ENCODE results near the gene URAD.

URAD gene

DNA sequence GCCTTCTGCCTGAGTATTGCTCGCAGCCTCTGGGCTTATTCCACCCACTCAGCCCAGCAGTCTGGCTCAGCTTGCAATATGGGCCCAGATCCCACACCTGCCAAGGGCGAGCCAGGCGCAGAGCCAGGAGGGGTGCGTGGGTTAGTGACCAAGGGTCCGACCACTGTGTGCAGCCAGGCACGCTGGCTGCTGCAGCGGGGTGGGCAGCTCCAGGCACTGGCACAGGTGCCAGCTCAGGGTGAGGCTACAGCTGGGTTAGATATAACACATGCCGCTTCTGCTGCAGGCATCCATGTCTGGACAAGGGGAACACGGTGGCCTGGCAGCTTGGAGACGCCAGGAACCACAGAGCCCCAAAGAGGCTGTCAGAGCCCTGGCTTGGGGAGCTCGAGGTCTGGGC is 12.6 kb upstream of the URAD start:
- no peak overlapping the region for H3K27ac ChIP-seq
- no peak for DNase-seq (ENCODE audit: low read depth, low spot score)

DNA sequence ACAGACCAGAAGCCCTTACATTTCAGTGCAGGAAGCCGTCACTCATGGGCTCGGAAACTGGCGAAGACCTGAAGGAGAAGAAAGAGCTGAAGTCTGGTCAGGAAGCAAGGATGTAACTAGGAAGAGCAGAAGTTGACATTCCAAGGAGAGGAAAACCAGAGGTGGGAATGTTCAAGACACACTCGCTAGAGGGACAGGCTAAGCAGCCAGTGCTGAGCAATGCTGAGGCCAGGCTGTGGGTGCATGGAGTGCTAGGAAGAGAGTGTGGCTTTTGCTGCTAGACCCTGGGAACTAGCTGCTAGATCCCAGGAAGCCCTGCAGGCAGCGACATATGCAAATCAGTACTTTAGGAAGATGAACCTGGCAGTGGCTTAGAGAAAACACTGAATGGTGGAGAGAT is 12.1 kb upstream of the URAD start:
- H3K27ac ChIP-seq, result no peak overlapping the region
- DNase-seq (ENCODE audit: low read depth, low spot score), result no peak

DNA sequence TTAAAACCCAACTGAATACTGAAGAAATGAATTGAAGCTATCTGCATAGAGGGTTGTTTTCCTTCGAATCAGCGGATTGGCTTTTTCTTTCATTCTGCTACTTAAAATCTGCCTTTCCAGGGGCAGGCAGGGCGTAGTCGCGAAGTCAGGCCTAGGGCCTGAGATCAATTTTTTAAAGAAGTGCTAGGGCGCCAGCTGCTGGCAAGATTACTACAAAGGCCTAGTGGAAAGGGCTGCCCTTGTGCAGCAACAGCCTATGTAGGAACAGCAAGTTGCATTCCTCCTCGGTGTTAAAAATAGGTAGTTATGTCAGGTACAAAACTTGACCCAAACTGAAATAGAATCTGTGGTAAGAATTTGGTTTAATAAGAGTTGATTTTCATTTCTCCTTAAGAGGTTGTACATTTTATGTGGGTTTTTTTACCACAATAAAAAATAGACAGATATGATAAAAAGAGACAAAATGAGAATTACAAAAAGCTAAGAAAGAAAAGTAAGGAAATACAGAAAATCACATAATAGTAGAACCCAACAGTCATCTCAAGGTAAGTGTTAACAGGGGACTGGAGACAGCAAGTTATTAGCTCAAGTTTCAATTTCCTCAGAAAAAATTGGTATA is 9.5 kb upstream of the URAD start:
- no peak for DNase-seq (ENCODE audit: low read depth, low spot score)
- no peak overlapping the region for H3K27ac ChIP-seq

DNA sequence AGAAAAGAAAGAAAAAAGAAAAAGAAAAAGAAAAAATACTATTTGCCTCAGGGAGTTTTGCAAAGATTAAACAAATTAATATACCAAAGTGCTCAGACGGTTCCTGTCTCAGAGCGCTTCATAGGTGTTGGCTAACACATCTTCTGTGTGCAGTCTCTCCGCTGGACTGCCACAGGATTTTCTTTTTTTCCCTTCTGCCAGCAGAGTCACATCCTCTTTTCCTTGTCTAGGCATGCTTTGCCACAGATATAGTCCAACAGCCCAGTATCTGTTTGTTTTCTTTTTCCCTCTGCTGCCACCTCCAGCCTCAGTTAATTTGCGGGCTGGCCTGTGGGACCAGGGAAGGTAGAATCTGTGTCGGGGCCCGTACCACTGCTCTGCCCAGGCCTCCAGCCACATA is 3.4 kb upstream of the URAD start:
- DNase-seq (ENCODE audit: low read depth, low spot score), result no peak
- peak overlapping the region; percentile 20 for H3K27ac ChIP-seq

DNA sequence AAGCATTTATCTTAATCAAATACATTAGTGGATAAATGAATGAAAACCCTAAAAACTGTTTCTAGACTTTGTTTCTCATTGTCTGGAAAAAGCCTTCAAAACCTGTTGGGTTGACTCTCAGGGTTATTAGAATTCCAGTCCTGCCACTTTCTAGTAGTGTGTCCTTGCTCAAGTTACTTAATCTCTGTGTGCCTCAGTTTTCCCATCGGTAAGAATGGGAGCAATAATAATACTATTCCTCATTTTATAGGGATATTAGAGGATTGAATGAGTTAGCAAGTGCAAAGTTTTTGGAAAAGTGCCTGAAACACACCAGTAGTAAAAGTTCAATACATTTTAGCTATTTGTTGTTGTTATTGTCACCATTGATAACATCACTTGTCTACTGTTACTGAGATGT is 2.9 kb downstream of the URAD start:
- no peak overlapping the region for H3K27ac ChIP-seq
- DNase-seq (ENCODE audit: low read depth, low spot score), result no peak

DNA sequence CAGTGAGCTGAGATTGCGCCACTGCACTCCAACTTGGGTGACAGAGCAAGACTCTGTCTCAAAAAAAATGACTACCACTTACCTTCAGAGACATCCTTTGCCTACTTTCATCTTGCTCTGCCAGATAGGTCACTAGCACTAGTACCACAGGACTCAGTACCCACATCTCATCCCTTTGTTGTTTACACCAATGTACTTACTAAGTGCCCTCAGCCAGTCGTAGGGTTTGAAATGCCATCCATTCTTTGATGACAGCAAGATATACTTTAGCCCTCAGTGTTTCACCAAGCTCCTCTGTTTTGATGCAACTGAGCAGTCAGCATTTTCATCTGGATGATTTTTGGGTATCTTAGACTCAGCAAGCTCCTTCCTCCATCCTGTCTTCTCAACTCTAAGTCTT is 6.1 kb downstream of the URAD start:
- H3K27ac ChIP-seq, result no peak overlapping the region
- DNase-seq (ENCODE audit: low read depth, low spot score), result no peak

DNA sequence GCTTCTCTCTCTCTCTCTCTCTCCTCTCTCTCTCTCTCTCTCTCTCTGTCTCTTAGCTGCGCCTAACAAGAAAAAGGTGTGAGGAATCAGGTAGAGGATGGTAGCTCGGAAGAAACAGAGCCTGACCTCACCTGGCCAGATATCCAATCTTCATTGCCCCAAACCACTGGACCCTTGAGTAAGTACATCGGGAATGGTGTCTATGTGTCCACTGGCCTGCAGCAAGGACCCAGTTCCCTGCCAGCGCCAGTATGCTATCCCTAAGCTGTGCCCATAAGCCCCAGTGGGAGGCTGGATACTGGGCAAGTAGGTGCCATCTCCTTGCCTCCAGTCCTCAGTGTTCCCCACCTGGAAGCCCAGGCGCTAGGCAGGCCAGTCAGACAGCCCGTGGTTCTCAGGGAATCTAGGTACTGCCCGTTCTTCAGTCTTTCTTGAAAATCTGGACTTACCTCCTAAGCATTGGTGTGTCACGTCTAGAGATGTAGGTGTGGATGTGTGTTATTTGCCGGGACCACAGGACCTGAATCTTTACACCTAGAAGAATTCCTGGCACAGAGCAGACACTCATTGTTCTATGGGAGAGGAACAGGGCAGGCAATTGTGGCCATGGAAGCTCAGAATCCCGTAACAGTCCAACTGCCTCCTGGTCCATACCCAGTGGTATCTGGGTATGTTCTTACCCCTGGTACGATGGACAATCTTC is 7.3 kb downstream of the URAD start:
- no peak for DNase-seq (ENCODE audit: low read depth, low spot score)
- H3K27ac ChIP-seq, result no peak overlapping the region

DNA sequence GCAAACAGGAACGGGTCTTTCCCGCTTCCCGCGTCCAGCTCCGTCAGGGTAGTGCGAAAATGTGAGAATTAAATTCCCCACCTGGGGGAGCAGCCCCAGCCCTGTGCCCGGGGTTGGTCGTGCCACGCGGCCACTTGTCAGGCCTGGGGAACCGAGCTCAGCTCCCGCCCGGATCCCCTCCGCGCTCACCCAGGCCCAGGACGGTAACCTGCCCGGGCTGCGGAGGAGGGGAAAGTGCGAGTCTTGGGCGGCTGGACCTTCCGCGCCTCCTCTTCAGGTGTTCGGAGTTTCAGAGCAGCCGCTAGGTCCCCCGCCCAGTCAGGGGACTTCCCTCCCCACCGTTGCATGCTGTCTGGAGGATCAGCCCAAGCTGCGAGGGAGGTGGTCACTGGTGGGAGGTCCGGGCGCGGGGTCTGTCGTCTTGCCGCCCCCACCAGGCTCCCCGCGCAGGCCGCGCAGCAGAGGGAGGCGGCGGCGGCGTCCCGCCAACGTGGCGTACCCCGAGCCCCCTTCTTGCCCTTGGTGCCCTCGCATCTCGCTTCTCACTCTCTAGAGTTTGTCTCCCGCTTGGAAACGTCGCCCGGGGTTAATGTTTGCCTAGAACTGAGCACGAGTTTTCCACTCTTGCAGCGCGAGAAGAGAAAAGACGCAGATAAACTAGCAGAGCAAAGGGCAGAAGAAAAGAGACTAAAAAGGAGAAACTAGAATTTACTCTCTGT is 8.1 kb downstream of the URAD start:
- no peak overlapping the region for H3K27ac ChIP-seq
- DNase-seq (ENCODE audit: low read depth, low spot score), result no peak

DNA sequence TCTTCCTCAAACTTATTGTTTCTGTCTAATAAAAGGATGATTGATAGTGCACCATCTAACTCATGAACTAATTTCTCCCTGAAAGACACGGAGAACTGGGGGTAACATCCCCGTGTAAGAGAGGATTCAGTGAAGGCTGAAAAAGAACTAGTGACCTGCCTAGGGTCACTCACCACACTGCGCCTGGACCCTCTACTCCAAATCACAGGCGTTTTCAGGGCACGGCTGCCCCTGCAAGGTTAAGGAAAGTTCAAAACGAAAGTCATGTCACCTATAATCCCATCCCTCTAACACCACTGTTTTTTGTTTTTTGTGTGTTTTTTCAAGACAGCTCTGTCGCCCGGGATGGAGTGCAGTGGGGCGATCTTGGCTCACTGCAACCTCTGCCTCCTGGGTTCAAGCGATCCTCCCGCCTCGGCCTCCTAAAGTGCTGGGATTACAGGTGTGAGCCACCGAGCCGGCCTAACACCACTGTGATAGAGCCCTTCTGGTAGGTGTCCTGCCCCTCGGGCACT is 8.7 kb downstream of the URAD start:
- no peak for DNase-seq (ENCODE audit: low read depth, low spot score)

DNA sequence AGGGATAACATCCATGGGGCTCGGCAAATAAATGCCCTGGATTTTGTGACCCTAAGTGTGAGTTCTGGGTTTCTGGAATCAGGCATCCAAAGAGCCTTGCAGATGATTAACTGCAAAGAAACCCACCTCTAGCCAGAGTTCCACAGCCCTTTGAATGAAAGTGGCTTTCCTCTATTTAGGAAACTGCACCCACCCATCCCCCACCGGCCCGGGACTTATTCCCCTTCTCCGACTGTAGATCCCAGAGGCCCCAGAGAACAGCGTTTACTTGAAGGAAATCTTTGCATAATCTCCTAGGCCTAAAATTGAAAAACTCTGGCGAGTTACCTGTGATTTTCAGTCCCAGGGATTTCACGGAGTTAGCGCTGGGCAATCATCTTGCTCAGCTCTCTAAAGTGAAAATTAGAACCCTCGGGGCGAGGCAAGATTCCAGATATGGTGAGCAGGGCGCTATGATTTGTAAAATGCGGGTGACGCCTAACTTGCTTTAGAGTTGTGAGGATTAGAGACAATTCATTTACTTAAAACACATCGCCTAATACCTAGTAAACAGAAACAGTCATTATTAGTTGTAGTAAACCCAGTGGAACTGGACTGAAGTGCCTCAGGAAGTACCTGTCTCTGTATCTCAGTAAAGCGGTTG is 9.4 kb downstream of the URAD start:
- no peak overlapping the region for H3K27ac ChIP-seq
- no peak for DNase-seq (ENCODE audit: low read depth, low spot score)

More for the DNA sequence above, 8.7 kb downstream of the URAD start:
- no peak overlapping the region for H3K27ac ChIP-seq

DNA sequence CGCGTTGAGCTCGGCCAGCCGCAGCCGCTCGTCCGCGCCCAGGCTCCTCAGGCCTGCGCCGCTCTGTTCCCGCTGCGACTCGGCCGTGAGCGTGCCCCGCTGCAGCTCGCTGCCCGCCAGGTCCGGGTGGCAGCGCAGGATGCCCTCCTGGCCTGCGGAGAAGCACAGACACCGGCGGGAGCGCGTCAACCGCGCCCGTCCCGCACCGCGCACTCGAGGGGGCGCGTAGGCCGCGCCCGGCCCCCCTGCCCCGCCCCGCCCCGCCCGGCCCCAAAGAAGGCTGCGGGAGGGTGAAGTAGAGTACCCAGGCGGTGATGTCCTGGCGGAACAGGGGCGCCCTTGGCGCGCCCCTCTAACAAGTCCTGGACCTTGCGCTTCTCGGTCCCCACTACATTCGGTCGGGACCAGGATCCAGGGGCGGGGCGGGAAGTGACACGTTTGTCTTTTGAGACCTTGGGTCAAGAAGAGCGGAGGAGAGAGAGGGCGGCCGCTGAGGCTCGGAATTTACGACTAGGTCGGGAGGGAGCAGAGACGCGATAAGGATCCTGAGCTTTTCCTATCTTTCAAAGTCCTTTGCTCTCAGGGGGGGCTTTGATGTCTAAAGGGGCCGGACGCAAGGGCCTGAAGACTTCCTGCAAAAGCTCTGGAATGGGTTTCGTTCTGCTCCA is 10.1 kb downstream of the URAD start:
- DNase-seq (ENCODE audit: low read depth, low spot score), result no peak
- H3K27ac ChIP-seq, result no peak overlapping the region

DNA sequence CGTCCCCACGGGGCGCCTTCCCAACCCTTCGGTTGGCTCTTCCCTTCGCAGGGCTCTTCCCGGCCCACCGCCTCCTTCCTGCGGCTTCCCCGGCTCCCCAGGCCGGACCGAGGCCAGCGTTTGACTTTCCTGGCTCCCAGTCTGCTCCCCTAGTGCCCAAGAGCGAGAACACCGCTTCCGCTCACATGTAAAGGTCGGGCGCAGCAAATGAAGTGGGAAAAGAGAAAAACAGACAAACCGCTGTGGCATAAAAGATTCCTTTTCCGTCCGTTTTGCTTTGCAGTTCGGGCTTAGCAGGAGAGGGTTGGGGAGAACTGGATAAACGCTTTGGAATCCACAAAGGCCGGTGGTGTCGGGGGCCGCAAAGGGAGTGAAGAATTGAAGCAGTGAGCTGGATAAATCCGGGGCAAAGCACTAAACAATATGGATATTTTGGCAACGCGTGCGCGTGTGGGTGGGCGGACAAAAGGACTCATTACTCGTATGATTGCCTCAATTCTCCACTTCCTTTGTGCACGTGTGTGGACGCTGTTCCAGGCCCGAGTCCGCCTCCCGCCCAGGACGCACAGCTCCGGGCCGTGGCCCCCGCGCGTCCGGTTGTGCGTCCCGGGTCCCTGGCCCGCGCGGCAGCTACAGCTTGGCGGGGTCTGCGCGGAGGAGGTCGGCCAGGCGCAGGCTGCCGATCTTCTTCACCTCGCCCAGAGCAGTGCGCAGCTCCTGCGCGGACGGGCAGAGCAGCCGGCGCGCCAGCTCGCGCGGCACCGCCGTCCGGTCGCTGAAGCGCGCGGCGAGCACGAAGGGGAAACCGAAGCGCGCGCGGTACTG is 10.8 kb downstream of the URAD start:
- H3K27ac ChIP-seq, result no peak overlapping the region
- no peak for DNase-seq (ENCODE audit: low read depth, low spot score)

DNA sequence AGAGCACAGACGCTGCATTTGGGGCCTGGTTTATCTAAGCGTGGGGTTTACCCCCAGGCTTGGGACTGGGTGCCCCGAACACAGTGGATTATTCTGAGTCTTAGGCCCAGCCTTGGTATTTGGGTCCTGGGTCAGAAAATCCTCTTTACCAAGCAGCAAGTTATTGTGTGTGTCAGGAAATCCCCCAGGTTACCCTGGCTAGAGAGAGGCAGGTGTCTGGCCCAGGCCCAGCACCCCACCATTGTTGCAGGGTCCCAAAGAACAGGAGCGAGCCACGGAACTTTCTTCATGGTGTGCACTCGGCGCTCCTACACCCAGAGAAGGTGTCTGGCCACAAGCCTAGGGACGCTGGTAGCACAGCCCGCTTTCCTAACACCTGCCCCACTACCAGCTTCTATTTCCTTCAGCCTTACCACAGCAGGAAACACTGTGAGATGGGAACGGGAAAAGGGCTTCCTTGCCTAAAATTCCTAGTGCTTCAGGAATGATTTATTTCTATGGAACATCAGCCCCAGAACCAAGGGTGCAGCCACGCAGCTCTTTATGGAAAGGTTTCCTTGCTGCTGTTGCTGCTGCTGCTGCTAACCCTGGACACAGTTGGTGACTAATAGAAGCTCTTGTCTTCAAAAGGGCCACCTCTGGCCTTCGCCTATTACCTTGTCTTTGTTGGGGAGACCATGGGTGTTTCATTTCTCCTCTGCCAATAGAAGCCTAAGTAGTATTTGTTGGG is 12.0 kb downstream of the URAD start:
- H3K27ac ChIP-seq, result no peak overlapping the region
- no peak for DNase-seq (ENCODE audit: low read depth, low spot score)

DNA sequence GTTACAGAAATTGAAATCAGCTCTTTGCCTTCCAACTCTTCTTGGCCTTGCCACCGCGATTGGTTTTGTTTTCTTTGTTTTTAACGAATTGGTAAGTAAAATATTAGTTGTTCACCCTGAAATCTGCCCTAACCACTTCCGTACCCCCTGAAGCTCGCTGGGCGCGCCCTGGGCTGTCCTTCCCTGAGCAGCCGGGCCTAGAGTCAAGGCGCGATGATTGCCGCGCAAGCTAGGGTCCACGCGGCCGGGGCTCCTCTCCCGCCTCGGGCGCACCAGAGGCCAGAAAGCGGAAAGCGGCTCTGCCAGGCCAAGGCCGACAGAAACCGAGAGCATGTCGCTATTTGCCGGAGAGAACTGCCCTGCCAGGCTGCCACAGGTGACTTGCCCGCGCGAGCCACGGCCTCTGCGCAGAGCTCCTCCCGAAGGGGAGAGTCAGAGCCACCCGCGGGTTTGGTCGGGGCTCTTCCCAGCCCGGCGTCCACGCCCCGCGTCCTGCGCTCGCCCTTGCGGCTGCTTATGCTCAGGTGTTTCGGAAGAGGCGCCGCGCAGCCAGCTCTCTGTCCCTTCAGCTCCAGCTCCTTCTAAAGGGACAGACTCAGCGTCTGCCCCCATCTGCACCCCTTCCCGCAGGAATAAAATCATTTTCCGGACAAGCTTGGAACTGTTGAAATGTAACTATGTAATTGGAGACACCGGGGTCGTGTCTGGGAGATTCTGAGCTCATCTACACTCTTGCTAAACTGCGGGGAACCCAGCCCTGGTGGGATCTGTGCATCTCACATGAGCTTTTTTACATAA is 12.7 kb downstream of the URAD start:
- no peak for DNase-seq (ENCODE audit: low read depth, low spot score)
- no peak overlapping the region for H3K27ac ChIP-seq

DNA sequence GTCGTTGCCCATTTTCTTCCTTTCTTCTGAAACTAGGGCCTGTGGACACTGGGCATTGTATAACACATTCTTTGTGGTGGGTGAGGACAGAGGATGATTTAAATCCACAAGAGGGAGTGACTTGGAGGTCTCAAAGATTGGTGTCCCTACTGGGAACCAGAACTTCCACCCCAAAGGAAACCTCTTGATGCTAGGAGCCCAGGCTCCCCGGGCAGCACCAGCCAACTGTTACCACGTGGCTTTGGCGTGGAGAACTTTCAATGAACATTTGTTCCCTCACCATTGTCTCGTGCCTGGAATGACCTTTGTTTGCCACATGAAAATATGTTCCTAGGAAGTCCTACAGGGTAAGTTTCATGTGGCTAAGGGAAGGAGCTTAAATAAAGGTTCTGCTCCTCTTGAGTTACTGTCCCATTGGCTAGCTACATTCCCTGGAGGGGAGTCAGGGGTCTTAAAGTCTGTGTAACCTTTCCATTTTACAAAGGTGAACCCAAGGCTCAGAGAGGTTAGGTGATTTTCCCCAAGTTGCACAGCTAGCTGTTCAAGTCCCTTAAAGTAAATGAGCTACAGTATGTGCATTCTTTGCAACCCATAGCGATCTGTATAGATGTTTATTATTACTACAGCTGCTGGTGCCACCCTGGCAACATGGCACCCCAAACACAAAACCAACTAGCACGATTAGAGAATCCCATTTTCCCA is 14.4 kb downstream of the URAD start:
- no peak overlapping the region for H3K27ac ChIP-seq
- DNase-seq (ENCODE audit: low read depth, low spot score), result no peak

DNA sequence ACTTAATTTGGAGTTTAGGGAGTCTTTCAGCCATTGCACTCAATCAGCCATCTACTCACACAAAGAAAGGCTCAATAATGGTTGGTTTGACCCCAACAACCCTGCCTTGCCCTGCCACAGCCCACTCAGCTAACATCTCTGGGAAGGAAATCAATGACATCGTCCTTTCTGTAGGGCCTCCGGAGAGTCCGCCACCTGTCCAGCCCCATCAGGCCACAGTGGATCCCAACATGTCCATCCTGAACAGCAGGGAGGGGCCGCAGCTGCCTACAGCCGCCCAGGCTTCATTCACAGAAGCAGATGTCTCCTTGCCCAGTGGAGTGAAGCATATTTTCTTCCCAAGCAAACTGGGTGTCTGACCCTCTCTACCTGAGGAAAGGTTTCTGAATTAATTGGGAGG is 15.2 kb downstream of the URAD start:
- no peak overlapping the region for H3K27ac ChIP-seq
- DNase-seq (ENCODE audit: low read depth, low spot score), result no peak

DNA sequence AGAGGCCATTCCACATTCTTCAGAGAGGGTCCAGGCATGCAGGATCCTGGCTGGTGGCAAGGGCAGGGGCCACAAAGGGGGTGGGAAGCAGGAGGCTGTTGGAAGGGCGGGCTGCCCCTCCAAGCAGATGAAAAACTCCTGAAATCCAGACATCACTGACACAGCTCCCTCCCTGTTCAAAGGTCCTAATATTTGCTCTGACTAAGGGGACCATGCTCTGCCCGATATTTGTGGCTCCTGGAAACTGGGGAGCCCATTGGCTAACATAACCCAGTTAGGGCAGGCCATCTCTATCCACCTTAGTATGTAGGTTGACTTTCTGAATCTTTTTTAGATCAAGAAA is 16.0 kb downstream of the URAD start:
- H3K27ac ChIP-seq, result no peak overlapping the region
- no peak for DNase-seq (ENCODE audit: low read depth, low spot score)
